Small intestine (tissue), 7 donors: ENCODE measurements around the gene DUOX1. TPM values are rescaled to one million over a fixed set of nuclear protein-coding genes. Genes with fewer than 3 reads are reported as not detected.

Experiments used
- DNase-seq, 2 donors: peaks; one replicate each; pipeline versions ENCODE4 v3.0.0 to v3.0.0-alpha.2; 2013
- FAIRE-seq: peaks from 2 replicates; lab custom pipeline; 2012; peaks lifted over from hg19 to GRCh38; lab: Jason Lieb, UNC
- H3K27ac ChIP-seq, 3 donors: one replicate each; pipeline ENCODE4 v1.5.1; 2013; ENCODE audit warnings: low read length in 2 of 3, mild to moderate bottlenecking in 2 of 3, control low read depth in 1 of 3, inconsistent platforms in 1 of 3, low read depth in 1 of 3, moderate library complexity in 1 of 3
- H3K27me3 ChIP-seq, 3 donors: one replicate each; pipeline ENCODE4 v1.6.1; 2013; ENCODE audit warnings: low read length in 3 of 3, inconsistent platforms in 1 of 3; ENCODE audit not compliant: control insufficient read depth in 3 of 3, insufficient read depth in 3 of 3
- H3K36me3 ChIP-seq, 3 donors: one replicate each; pipeline ENCODE4 v1.6.1; 2013; ENCODE audit warnings: low read length in 3 of 3, inconsistent platforms in 1 of 3, low read depth in 1 of 3, mild to moderate bottlenecking in 1 of 3, moderate library complexity in 1 of 3; ENCODE audit not compliant: control insufficient read depth in 3 of 3, insufficient read depth in 2 of 3
- H3K4me1 ChIP-seq, 3 donors: one replicate each; pipeline ENCODE4 v1.6.1; 2013; ENCODE audit warnings: low read length in 2 of 3, inconsistent platforms in 1 of 3, low read depth in 1 of 3, mild to moderate bottlenecking in 1 of 3, moderate library complexity in 1 of 3; ENCODE audit not compliant: control insufficient read depth in 3 of 3, insufficient read depth in 2 of 3
- H3K4me3 ChIP-seq, 3 donors: one replicate each; pipeline ENCODE4 v1.5.1; 2013; ENCODE audit warnings: low read length in 3 of 3, control low read depth in 1 of 3, inconsistent platforms in 1 of 3, low read depth in 1 of 3, mild to moderate bottlenecking in 1 of 3, moderate library complexity in 1 of 3
- H3K9me3 ChIP-seq, 2 donors: one replicate each; pipeline ENCODE4 v1.6.1; 2013; ENCODE audit warnings: low read depth in 1 of 2, low read length in 1 of 2; ENCODE audit not compliant: control insufficient read depth in 2 of 2, insufficient read depth in 1 of 2
- WGBS, 3 donors: extraction: QIAGEN DNeasy Blood & Tissue Kit; methylation state at CpG; one replicate each; pipeline ENCODE4 v1.1.7; 2013; 5-methylcytosine and 5-hydroxymethylcytosine counted together
- polyA plus RNA-seq, 4 donors: library from polyadenylated mRNA; stranded (reverse) in 3 of 4; unstranded in 1 of 4; fragments of 200-250 nt in 3 of 4; fragments of 120-200 nt in 1 of 4; gene quantifications; one replicate each; pipeline versions ENCODE4 v1.2.1 to v1.2.3, GENCODE V29; 2013
- donor health status: healthy with polysubstance abuse.
- donor health status: control.
- donor health status: control.
- donor health status: Bipolar disorder and iron deficiency.
- donor health status: healthy.

DUOX1 gene
- polyA plus RNA-seq, 4 donors: 0.33 to 2.5 (median 0.67) TPM; not detected in 1

- H3K9me3 ChIP-seq: no peaks in the 10 kb centered on the region
- peak overlapping the region in 1 of 3 donors; percentile 60 for H3K27ac ChIP-seq
- FAIRE-seq (no peak), DNase-seq (peak; percentile 47 to 78)
- 27 to 65% (median 49%) methylated on average over 13 of the region's 13 CpGs for WGBS, 3 donors
- no peak overlapping the region for H3K4me3 ChIP-seq
- H3K36me3 ChIP-seq: peaks cover 0 to 22% (median 4%) of the 10 kb centered on the region in 3 donors
- no peaks in the 10 kb centered on the region for H3K27me3 ChIP-seq
- H3K4me1 ChIP-seq: peaks cover 5 to 14% (median 7%) of the 10 kb centered on the region in 3 donors
Measured at GRCh38 chr15:45179221-45179985, 49.6 kb downstream of the DUOX1 start.

GRCh38 chr15:45180201-45180600 is 50.4 kb downstream of the DUOX1 start:
- H3K9me3 ChIP-seq: no peaks in the 10 kb centered on the region
- no peak for DNase-seq
- H3K27me3 ChIP-seq: no peaks in the 10 kb centered on the region
- WGBS, 3 donors: 67 to 76% (median 72%) methylated on average over 7 of the region's 7 CpGs
- peaks cover 5 to 12% (median 7%) of the 10 kb centered on the region in 3 donors for H3K4me1 ChIP-seq
- peaks cover 0 to 15% (median 4%) of the 10 kb centered on the region in 3 donors for H3K36me3 ChIP-seq
- no peak for FAIRE-seq
- no peak overlapping the region for H3K4me3 ChIP-seq
- no peak overlapping the region for H3K27ac ChIP-seq

- no peak overlapping the region for H3K27ac ChIP-seq
- peaks cover 0 to 13% (median 4%) of the 10 kb centered on the region in 3 donors for H3K36me3 ChIP-seq
- H3K27me3 ChIP-seq: no peaks in the 10 kb centered on the region
- no peak for FAIRE-seq
- H3K9me3 ChIP-seq: no peaks in the 10 kb centered on the region
- H3K4me3 ChIP-seq: no peak overlapping the region
- H3K4me1 ChIP-seq: peaks cover 5 to 7% (median 7%) of the 10 kb centered on the region in 3 donors
- no peak for DNase-seq
- 73 to 79% (median 73%) methylated on average over 8 of the region's 8 CpGs for WGBS, 3 donors
Measured at GRCh38 chr15:45180648-45181436, 51.0 kb downstream of the DUOX1 start.

DNA sequence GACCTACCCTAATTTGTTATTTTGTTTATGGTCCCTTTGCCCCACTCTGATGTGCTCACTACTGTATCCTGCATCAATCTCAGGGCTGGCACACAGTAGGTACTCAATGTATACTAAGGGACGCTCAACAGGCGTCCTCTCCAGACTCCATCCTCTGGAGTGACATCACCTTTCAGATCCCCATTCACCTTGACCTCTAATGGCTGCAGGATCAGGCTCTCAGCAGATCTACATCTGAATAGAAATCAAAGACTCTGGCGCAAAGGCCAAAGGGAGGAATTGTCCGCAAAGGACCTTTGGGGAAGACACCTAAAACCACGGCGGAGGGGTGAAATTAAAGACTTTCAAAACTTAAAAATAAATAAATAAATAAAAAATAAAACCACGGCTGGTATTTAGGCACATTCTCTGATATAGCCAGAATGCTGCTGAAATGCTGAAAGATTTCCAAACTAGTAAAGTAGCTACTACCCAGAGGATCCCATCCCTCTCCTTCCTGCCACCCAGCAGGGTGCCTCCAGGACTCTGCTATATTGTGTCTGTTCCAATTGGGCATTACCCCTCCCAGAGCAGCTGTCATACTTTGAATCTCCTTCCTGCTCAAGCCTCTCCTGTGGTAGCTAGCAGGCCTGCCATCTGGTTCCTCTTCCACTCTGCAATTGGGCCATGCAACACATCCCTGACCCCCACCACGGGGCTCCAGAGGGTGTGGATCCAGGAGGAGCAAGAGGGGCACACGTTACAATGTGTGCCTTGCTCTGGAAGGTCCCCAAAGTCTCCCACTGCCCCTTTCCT is 51.9 kb downstream of the DUOX1 start:
- FAIRE-seq: no peak
- H3K4me1 ChIP-seq: peaks cover 5 to 7% (median 7%) of the 10 kb centered on the region in 3 donors
- DNase-seq: no peak
- 76 to 82% (median 77%) methylated on average over 9 of the region's 9 CpGs for WGBS, 3 donors
- H3K27me3 ChIP-seq: no peaks in the 10 kb centered on the region
- no peak overlapping the region for H3K4me3 ChIP-seq
- no peak overlapping the region for H3K27ac ChIP-seq
- H3K36me3 ChIP-seq: peaks cover 0 to 13% (median 0%) of the 10 kb centered on the region in 3 donors
- H3K9me3 ChIP-seq: no peaks in the 10 kb centered on the region

DNA sequence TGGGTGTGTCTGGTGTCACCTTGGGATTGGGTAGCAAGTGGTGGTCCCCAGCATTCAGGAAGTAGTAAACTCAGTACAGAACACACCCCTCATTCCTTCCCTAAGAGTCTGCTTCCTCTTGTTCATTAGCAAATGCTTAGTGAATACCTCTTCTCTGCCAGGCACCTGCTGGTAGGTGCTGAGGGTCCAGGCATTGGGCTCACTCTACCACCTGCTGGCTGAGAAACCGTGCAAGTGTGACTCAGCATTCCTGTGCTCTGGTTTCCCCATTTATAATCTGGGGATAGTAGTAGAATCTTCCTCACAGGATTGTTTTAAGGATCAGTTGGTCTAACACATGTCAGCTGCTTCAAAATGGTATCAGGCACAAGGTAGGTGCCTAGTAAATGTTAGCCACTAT is 53.2 kb downstream of the DUOX1 start:
- no peak for DNase-seq
- H3K9me3 ChIP-seq: no peaks in the 10 kb centered on the region
- no peaks in the 10 kb centered on the region for H3K27me3 ChIP-seq
- 4 to 25% (median 10%) methylated on average over 1 of the region's 1 CpG for WGBS, 3 donors
- peaks cover 0 to 9% (median 0%) of the 10 kb centered on the region in 3 donors for H3K36me3 ChIP-seq
- no peak overlapping the region for H3K27ac ChIP-seq
- no peak overlapping the region for H3K4me3 ChIP-seq
- no peak for FAIRE-seq
- peaks cover 5 to 7% (median 7%) of the 10 kb centered on the region in 3 donors for H3K4me1 ChIP-seq

GRCh38 chr15:45183511-45183910 is 53.7 kb downstream of the DUOX1 start:
- DNase-seq (no peak), FAIRE-seq (no peak)
- Histone ChIP-seq H3K4me3 (no peak overlapping the region), H3K4me1 (peaks cover 5 to 11% (median 7%) of the 10 kb centered on the region in 3 donors), H3K27ac (no peak overlapping the region), H3K36me3 (peaks cover 0 to 7% (median 0%) of the 10 kb centered on the region in 3 donors), H3K27me3 (no peaks in the 10 kb centered on the region), H3K9me3 (no peaks in the 10 kb centered on the region)
- WGBS, 3 donors: 85 to 98% (median 87%) methylated on average over 2 of the region's 2 CpGs

DNA sequence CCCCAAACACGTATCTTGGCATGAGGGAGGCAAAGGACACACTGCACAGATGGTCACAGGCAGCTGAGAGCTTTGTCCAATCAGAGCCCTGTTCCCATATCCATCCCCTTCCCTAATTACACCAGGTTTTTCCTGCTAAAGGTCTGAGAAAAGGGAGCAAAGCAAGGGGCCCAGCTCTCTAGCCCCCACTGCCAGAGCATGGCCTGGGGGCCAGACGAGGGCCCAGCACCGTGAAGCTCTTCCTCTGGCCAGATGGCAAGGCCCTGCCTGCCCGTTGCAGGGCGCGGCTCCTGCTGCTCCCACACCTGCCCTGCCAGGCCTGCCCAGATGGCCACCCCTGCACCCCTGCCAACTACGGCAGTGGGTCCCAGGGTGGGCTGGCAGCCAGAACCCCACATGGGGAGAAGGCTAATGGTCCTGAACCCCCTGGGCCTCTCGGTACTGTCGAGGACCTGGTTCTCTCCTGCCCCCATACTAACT is 54.8 kb downstream of the DUOX1 start:
- FAIRE-seq (no peak), DNase-seq (no peak)
- WGBS, 3 donors: 19 to 69% (median 39%) methylated on average over 9 of the region's 9 CpGs
- Histone ChIP-seq H3K9me3 (no peaks in the 10 kb centered on the region), H3K36me3 (peaks cover 0 to 7% (median 0%) of the 10 kb centered on the region in 3 donors), H3K27me3 (no peaks in the 10 kb centered on the region), H3K27ac (no peak overlapping the region), H3K4me1 (peaks cover 3 to 14% (median 3%) of the 10 kb centered on the region in 3 donors), H3K4me3 (no peak overlapping the region)
